ENCODE results near the gene TGFBR2. TPM values are rescaled to one million over a fixed set of nuclear protein-coding genes. Genes with fewer than 3 reads are reported as not detected.

The TGFBR2 gene
- polyA plus RNA-seq, 4 donors: 6.0 to 77.5 (median 31.9) TPM

DNA sequence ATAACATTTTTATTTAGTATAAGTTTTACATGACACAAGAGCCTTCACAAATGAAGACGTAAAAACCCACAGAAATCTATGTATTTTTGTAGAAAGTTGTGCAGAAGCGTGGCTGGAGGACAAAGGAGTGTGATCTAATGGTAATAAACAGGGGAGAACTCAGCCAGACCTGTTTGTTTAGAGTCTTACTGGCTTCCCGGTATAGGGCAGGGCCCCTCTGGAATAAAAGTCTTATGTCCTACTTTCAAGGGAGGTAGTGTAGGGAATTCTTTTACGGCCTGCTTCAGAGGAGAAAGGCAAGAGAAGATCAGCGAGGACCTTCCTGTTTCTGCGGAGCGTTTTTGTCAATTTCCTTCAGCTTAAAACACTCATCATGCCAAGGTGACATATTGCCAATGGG lies 103.6 kb downstream of the TGFBR2 start:
- Histone ChIP-seq H3K36me3 (ENCODE audit: control insufficient read depth in 3 of 3, insufficient read depth in 2 of 3, low read depth in 1 of 3, low read length in 3 of 3) (no peaks in the 10 kb centered on the region), H3K4me3 (ENCODE audit: low read depth in 1 of 3, low read length in 3 of 3) (no peak overlapping the region), H3K4me1 (ENCODE audit: control insufficient read depth in 3 of 3, insufficient read depth in 2 of 3, low read depth in 1 of 3, low read length in 2 of 3) (no peaks in the 10 kb centered on the region), H3K9me3 (ENCODE audit: control insufficient read depth in 2 of 2, insufficient read depth in 1 of 2, low read depth in 1 of 2, low read length in 1 of 2) (peaks cover 0 to 7% of the 10 kb centered on the region in 2 donors), H3K27me3 (ENCODE audit: control insufficient read depth in 3 of 3, insufficient read depth in 3 of 3, low read length in 3 of 3) (no peaks in the 10 kb centered on the region), H3K27ac (ENCODE audit: low read depth in 1 of 3, low read length in 2 of 3) (no peak overlapping the region)
- DNase-seq (no peak), FAIRE-seq (no peak)
- 80 to 83% (median 80%) methylated on average over 7 of the region's 7 CpGs for WGBS, 3 donors

DNA sequence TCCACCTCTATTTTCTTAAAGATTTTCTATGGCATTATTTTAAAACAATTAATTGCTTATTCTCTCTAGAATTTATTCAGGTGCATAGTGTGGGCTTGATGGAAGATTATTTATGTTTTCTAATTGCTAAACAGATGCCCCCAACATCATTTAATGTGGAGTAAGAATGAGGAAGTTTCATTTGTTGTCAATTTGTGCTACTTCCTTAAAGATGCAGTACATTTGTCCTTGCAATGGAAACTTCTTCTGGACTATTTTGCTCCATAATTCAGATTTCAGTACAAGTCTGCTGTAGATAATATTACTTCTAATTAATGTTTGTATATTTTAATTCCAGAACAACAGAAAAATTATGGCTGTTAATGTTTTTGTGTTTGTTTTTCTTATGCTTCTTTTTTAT lies 104.8 kb downstream of the TGFBR2 start:
- Histone ChIP-seq H3K9me3 (ENCODE audit: control insufficient read depth in 2 of 2, insufficient read depth in 1 of 2, low read depth in 1 of 2, low read length in 1 of 2) (peaks cover 0 to 7% of the 10 kb centered on the region in 2 donors), H3K4me1 (ENCODE audit: control insufficient read depth in 3 of 3, insufficient read depth in 2 of 3, low read depth in 1 of 3, low read length in 2 of 3) (no peaks in the 10 kb centered on the region), H3K27ac (ENCODE audit: low read depth in 1 of 3, low read length in 2 of 3) (no peak overlapping the region), H3K27me3 (ENCODE audit: control insufficient read depth in 3 of 3, insufficient read depth in 3 of 3, low read length in 3 of 3) (no peaks in the 10 kb centered on the region), H3K4me3 (ENCODE audit: low read depth in 1 of 3, low read length in 3 of 3) (no peak overlapping the region), H3K36me3 (ENCODE audit: control insufficient read depth in 3 of 3, insufficient read depth in 2 of 3, low read depth in 1 of 3, low read length in 3 of 3) (no peaks in the 10 kb centered on the region)
- FAIRE-seq (peak; percentile 41), DNase-seq (no peak)

GRCh38 chr3:30711867-30712266 lies 105.5 kb downstream of the TGFBR2 start:
- FAIRE-seq (no peak), DNase-seq (no peak)
- WGBS, 3 donors: 91 to 92% (median 91%) methylated on average over 2 of the region's 2 CpGs
- Histone ChIP-seq H3K9me3 (ENCODE audit: control insufficient read depth in 2 of 2, insufficient read depth in 1 of 2, low read depth in 1 of 2, low read length in 1 of 2) (peaks cover 0 to 7% of the 10 kb centered on the region in 2 donors), H3K4me1 (ENCODE audit: control insufficient read depth in 3 of 3, insufficient read depth in 2 of 3, low read depth in 1 of 3, low read length in 2 of 3) (no peaks in the 10 kb centered on the region), H3K27me3 (ENCODE audit: control insufficient read depth in 3 of 3, insufficient read depth in 3 of 3, low read length in 3 of 3) (no peaks in the 10 kb centered on the region), H3K36me3 (ENCODE audit: control insufficient read depth in 3 of 3, insufficient read depth in 2 of 3, low read depth in 1 of 3, low read length in 3 of 3) (no peaks in the 10 kb centered on the region), H3K4me3 (ENCODE audit: low read depth in 1 of 3, low read length in 3 of 3) (no peak overlapping the region), H3K27ac (ENCODE audit: low read depth in 1 of 3, low read length in 2 of 3) (no peak overlapping the region)

DNA sequence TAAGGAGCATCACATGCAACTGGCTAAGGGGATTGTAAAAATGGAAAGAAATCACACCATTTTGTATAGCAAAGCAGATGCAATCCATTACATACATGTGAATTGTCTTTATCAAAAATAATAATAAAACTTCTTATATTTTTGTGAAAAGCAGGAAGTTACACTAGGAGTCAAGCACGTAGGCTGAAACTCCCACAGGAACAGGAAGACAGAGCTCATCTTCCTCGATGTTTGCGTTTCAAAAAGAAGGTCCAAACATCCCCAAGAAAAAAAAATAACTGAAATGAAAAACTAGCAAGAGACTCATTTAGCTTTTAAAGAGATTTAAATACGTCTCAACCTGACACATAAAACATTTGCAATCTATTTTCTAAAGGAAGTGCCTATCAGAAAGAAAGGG lies 106.6 kb downstream of the TGFBR2 start:
- peaks cover 0 to 7% of the 10 kb centered on the region in 2 donors for H3K9me3 ChIP-seq (ENCODE audit: control insufficient read depth in 2 of 2, insufficient read depth in 1 of 2, low read depth in 1 of 2, low read length in 1 of 2)
- 55 to 91% (median 81%) methylated on average over 4 of the region's 4 CpGs for WGBS, 3 donors
- H3K27ac ChIP-seq (ENCODE audit: low read depth in 1 of 3, low read length in 2 of 3): no peak overlapping the region
- no peak for DNase-seq
- H3K36me3 ChIP-seq (ENCODE audit: control insufficient read depth in 3 of 3, insufficient read depth in 2 of 3, low read depth in 1 of 3, low read length in 3 of 3): no peaks in the 10 kb centered on the region
- H3K4me1 ChIP-seq (ENCODE audit: control insufficient read depth in 3 of 3, insufficient read depth in 2 of 3, low read depth in 1 of 3, low read length in 2 of 3): no peaks in the 10 kb centered on the region
- H3K27me3 ChIP-seq (ENCODE audit: control insufficient read depth in 3 of 3, insufficient read depth in 3 of 3, low read length in 3 of 3): no peaks in the 10 kb centered on the region
- H3K4me3 ChIP-seq (ENCODE audit: low read depth in 1 of 3, low read length in 3 of 3): no peak overlapping the region
- FAIRE-seq: no peak

DNA sequence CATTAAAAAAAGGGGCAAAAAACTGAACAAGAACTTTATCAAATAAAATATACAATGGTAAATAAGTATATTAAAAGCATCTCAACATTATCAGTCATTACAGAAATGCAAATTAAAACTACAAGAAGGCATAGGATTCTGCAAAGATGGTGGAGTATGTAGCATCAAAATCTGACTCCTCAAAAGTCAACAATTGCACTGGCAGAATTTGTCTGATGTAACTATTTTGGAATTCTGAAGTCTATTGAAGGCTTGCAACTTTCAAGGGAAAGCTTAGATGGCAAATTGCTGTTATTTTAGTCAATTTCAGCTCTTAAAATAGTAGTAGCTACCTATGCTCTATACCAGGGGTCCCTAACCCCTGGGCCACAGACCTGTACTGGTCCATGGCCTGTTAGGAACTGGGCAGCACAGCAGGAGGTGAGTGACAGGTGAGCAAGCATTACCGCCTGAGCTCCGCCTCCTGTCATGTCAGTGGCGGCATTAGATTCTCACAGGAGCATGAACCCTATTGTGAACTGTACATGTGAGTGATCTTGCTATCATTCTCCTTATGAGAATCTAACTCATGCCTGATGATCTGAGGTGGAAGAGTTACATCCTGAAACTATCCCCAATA lies 107.6 kb downstream of the TGFBR2 start:
- H3K4me3 ChIP-seq (ENCODE audit: low read depth in 1 of 3, low read length in 3 of 3): no peak overlapping the region
- no peaks in the 10 kb centered on the region for H3K4me1 ChIP-seq (ENCODE audit: control insufficient read depth in 3 of 3, insufficient read depth in 2 of 3, low read depth in 1 of 3, low read length in 2 of 3)
- no peak overlapping the region for H3K27ac ChIP-seq (ENCODE audit: low read depth in 1 of 3, low read length in 2 of 3)
- DNase-seq (no peak), FAIRE-seq (peak; percentile 5)
- no peaks in the 10 kb centered on the region for H3K36me3 ChIP-seq (ENCODE audit: control insufficient read depth in 3 of 3, insufficient read depth in 2 of 3, low read depth in 1 of 3, low read length in 3 of 3)
- no peaks in the 10 kb centered on the region for H3K27me3 ChIP-seq (ENCODE audit: control insufficient read depth in 3 of 3, insufficient read depth in 3 of 3, low read length in 3 of 3)
- 95 to 98% (median 97%) methylated on average over 3 of the region's 3 CpGs for WGBS, 3 donors
- H3K9me3 ChIP-seq (ENCODE audit: control insufficient read depth in 2 of 2, insufficient read depth in 1 of 2, low read depth in 1 of 2, low read length in 1 of 2): peaks cover 0 to 7% of the 10 kb centered on the region in 2 donors

GRCh38 chr3:30719536-30719935 lies 113.1 kb downstream of the TGFBR2 start:
- H3K27me3 ChIP-seq (ENCODE audit: control insufficient read depth in 3 of 3, insufficient read depth in 3 of 3, low read length in 3 of 3): no peaks in the 10 kb centered on the region
- peaks cover 0 to 3% (median 0%) of the 10 kb centered on the region in 3 donors for H3K4me1 ChIP-seq (ENCODE audit: control insufficient read depth in 3 of 3, insufficient read depth in 2 of 3, low read depth in 1 of 3, low read length in 2 of 3)
- DNase-seq (no peak), FAIRE-seq (no peak)
- WGBS, 3 donors: 93 to 97% (median 96%) methylated on average over 3 of the region's 3 CpGs
- peaks cover 0 to 1% of the 10 kb centered on the region in 2 donors for H3K9me3 ChIP-seq (ENCODE audit: control insufficient read depth in 2 of 2, insufficient read depth in 1 of 2, low read depth in 1 of 2, low read length in 1 of 2)
- no peak overlapping the region for H3K4me3 ChIP-seq (ENCODE audit: low read depth in 1 of 3, low read length in 3 of 3)
- no peak overlapping the region for H3K27ac ChIP-seq (ENCODE audit: low read depth in 1 of 3, low read length in 2 of 3)
- no peaks in the 10 kb centered on the region for H3K36me3 ChIP-seq (ENCODE audit: control insufficient read depth in 3 of 3, insufficient read depth in 2 of 3, low read depth in 1 of 3, low read length in 3 of 3)

DNA sequence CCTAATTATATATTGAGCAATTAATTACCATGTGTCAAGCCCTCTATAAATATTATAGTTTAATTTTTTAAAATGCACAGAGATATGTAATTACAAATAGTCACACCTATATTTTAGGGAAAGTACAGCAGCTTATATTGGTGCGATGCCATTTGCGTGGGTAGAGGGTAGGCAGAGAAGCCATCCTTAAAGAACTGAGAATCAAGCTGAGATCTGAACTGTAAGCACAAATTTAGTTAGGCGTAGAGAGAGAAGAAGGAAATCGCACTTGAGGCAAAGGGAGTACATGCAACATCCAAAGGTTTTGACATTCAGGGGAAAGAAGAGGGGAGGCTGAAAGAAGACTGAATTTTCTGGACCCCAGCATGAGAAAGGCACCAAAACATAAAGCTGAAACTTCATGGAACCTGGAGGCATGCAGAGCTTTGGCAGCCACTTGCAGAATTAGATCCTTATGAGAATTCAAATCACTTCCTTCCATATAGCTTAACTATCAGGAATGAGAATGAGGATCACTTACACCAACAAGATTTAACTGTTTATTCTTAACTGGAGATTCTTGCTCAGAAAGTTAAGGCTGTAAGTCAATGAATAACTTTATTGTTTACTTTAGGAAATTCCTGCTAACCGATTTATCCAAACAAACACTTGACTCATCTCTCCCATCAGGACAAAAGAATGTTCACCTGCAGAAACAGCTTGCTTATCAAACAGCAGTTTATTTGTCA lies 114.3 kb downstream of the TGFBR2 start:
- DNase-seq (peak; percentile 25 to 51), FAIRE-seq (no peak)
- no peaks in the 10 kb centered on the region for H3K36me3 ChIP-seq (ENCODE audit: control insufficient read depth in 3 of 3, insufficient read depth in 2 of 3, low read depth in 1 of 3, low read length in 3 of 3)
- no peaks in the 10 kb centered on the region for H3K27me3 ChIP-seq (ENCODE audit: control insufficient read depth in 3 of 3, insufficient read depth in 3 of 3, low read length in 3 of 3)
- WGBS, 3 donors: 71 to 79% (median 72%) methylated on average over 5 of the region's 5 CpGs
- H3K9me3 ChIP-seq (ENCODE audit: control insufficient read depth in 2 of 2, insufficient read depth in 1 of 2, low read depth in 1 of 2, low read length in 1 of 2): no peaks in the 10 kb centered on the region
- H3K4me3 ChIP-seq (ENCODE audit: low read depth in 1 of 3, low read length in 3 of 3): no peak overlapping the region
- no peak overlapping the region for H3K27ac ChIP-seq (ENCODE audit: low read depth in 1 of 3, low read length in 2 of 3)
- peaks cover 0 to 3% (median 0%) of the 10 kb centered on the region in 3 donors for H3K4me1 ChIP-seq (ENCODE audit: control insufficient read depth in 3 of 3, insufficient read depth in 2 of 3, low read depth in 1 of 3, low read length in 2 of 3)

DNA sequence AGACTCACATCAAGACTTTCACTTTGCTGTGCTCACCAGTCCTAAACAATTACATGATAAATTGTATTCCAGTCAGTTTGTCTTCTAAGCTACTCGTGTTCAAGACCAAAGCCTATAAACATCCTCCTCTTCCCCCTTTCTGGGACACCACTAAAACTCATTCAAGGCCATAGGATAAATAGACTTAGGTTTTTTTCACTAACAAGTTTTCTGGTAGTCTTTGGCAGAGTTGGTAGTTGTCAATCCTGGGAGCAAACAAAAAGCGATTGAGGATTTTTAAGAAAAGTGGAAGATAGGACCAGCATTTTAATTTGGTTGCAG lies 114.9 kb downstream of the TGFBR2 start:
- no peaks in the 10 kb centered on the region for H3K27me3 ChIP-seq (ENCODE audit: control insufficient read depth in 3 of 3, insufficient read depth in 3 of 3, low read length in 3 of 3)
- no peak for DNase-seq
- no peaks in the 10 kb centered on the region for H3K9me3 ChIP-seq (ENCODE audit: control insufficient read depth in 2 of 2, insufficient read depth in 1 of 2, low read depth in 1 of 2, low read length in 1 of 2)
- H3K27ac ChIP-seq (ENCODE audit: low read depth in 1 of 3, low read length in 2 of 3): no peak overlapping the region
- no peak for FAIRE-seq
- 40 to 55% (median 45%) methylated on average over 2 of the region's 2 CpGs for WGBS, 3 donors
- H3K4me1 ChIP-seq (ENCODE audit: control insufficient read depth in 3 of 3, insufficient read depth in 2 of 3, low read depth in 1 of 3, low read length in 2 of 3): peaks cover 0 to 3% (median 0%) of the 10 kb centered on the region in 3 donors
- H3K36me3 ChIP-seq (ENCODE audit: control insufficient read depth in 3 of 3, insufficient read depth in 2 of 3, low read depth in 1 of 3, low read length in 3 of 3): no peaks in the 10 kb centered on the region
- H3K4me3 ChIP-seq (ENCODE audit: low read depth in 1 of 3, low read length in 3 of 3): no peak overlapping the region

DNA sequence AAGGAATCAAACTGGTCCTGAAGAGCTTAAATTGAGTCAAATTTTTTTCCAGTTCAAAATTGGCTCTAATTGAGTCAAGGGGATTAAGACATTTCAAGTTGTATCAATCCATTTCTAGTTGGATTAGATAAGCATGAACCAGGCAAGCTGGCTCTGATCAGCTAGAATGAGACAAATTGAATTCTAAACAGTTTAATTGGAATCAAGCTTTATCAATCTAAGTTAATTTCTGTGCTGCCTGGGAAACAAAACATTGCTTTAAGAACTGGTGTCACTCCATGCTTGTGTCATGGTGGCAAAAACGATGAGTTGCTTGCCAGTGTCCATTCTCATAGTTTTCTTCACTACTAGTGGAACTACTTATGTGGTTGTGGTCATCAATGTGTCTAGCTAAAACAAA lies 116.8 kb downstream of the TGFBR2 start:
- Histone ChIP-seq H3K27me3 (ENCODE audit: control insufficient read depth in 3 of 3, insufficient read depth in 3 of 3, low read length in 3 of 3) (no peaks in the 10 kb centered on the region), H3K9me3 (ENCODE audit: control insufficient read depth in 2 of 2, insufficient read depth in 1 of 2, low read depth in 1 of 2, low read length in 1 of 2) (no peaks in the 10 kb centered on the region), H3K27ac (ENCODE audit: low read depth in 1 of 3, low read length in 2 of 3) (no peak overlapping the region), H3K36me3 (ENCODE audit: control insufficient read depth in 3 of 3, insufficient read depth in 2 of 3, low read depth in 1 of 3, low read length in 3 of 3) (no peaks in the 10 kb centered on the region), H3K4me1 (ENCODE audit: control insufficient read depth in 3 of 3, insufficient read depth in 2 of 3, low read depth in 1 of 3, low read length in 2 of 3) (peaks cover 0 to 3% (median 0%) of the 10 kb centered on the region in 3 donors), H3K4me3 (ENCODE audit: low read depth in 1 of 3, low read length in 3 of 3) (no peak overlapping the region)
- no peak for DNase-seq
- WGBS, 3 donors: 79 to 88% (median 84%) methylated on average over 1 of the region's 1 CpG
- no peak for FAIRE-seq

Measured in small intestine (tissue), 7 donors.